Adrenal gland (tissue), 5 donors: Measurements from ENCODE around the gene BLTP3B.

Experiments
- CTCF ChIP-seq, 6 experiments: fragments of 450-650 bp in 4 of 6; fragments of 200-600 bp in 2 of 6; sonication (generic) in 1 of 6; IDR thresholded peaks; 1 replicate in 5 of 6; 2 replicates in 1 of 6; pipeline versions ENCODE4 v1.5.1 to v1.8.0; 2016 to 2021; ENCODE audit warnings: antibody characterized with exemption in 6 of 6, mild to moderate bottlenecking in 2 of 6, moderate library complexity in 1 of 6
- POLR2A ChIP-seq, 2 donors: fragments of 450-650 bp; IDR thresholded peaks; one replicate each; pipeline ENCODE4 v1.6.1; 2017; ENCODE audit warnings: antibody characterized with exemption in 2 of 2, mild to moderate bottlenecking in 2 of 2, moderate library complexity in 1 of 2
- donor health status: DM: no; HTN: no; CAD: no.

- no peak for TF ChIP-seq CTCF (IDR thresholded peaks at IDR 0.05)
- no peak for TF ChIP-seq POLR2A (IDR thresholded peaks at IDR 0.05)
These were observed 41.7 kb downstream of the BLTP3B start for GRCh38 chr12:100101000-100101399.
